ENCODE results near the gene MBD5.

MBD5 gene

GRCh38 chr2:148221926-148222325 is 201.0 kb downstream of the MBD5 start:
- DNase-seq (ENCODE audit: low spot score) = no peak

DNA sequence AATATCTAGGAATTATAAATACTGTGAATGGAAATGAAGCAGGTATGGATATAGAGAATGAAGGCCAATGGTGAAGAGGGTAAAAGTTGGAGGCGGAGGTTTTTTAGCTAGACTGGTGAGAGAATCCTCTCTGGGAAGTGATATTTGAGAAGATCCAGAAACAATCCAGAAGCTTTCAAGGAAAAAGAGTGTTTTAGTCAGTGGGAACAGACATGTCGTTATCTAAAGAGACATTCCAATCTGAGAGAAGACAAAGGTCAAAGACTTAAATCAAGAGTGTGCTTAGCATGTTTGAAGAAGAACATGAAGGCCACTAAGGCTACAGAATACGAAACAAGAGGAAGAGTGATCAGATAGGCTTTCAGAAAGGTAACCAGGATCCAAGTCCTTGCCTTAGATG is 211.0 kb downstream of the MBD5 start:
- no peak for DNase-seq (ENCODE audit: low spot score)

DNA sequence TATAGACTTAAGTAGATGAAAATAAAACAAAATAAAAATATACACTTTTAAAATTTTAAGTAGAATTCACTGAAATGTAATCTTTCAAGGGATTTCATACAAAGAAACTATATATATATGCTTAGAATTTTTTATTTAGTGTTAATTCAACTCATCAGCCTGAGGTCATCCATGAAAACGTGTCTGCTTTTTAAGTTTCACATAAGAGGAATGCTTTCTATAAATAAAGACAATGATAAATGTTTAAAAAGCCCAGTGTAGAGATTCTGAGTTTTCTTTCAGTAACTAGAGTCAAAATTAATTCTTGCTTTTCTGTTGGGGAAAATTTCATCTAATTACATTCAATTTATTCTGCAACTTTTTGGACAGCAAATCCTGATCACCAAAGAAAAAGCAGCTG is 213.3 kb downstream of the MBD5 start:
- no peak for DNase-seq (ENCODE audit: low spot score)

GRCh38 chr2:148237911-148238310 is 217.0 kb downstream of the MBD5 start:
- no peak for DNase-seq (ENCODE audit: low spot score)

DNA sequence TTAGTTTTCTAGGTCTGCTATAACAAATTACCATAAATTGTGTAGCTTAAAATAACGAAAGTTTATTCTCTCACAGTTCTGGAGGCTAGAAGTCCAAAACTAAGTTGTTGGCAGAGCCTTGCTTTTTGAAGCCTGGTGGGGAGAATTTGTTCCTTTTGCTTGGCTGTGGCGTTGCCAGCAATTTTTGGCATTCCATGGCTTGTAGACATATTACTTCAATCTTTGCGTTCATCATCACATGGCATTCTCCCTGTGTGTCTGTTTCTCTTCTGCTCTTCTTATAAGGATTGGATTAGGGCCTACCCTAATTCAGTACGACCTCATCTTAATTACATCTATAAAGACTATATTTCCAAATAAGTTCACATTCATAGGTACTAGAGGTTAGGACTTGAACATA is 217.7 kb downstream of the MBD5 start:
- DNase-seq (ENCODE audit: low spot score) = no peak

- no peak for DNase-seq (ENCODE audit: low spot score)
These were observed 219.9 kb downstream of the MBD5 start for GRCh38 chr2:148240838-148241237.

GRCh38 chr2:148244593-148245292 is 223.9 kb downstream of the MBD5 start:
- DNase-seq (ENCODE audit: low spot score) = no peak

GRCh38 chr2:148251993-148252392 is 231.1 kb downstream of the MBD5 start:
- DNase-seq (ENCODE audit: low spot score) = no peak

GRCh38 chr2:148252646-148253045 is 231.8 kb downstream of the MBD5 start:
- no peak for DNase-seq (ENCODE audit: low spot score)

- no peak for DNase-seq (ENCODE audit: low spot score)
These were observed 232.8 kb downstream of the MBD5 start for GRCh38 chr2:148253685-148254084.

DNA sequence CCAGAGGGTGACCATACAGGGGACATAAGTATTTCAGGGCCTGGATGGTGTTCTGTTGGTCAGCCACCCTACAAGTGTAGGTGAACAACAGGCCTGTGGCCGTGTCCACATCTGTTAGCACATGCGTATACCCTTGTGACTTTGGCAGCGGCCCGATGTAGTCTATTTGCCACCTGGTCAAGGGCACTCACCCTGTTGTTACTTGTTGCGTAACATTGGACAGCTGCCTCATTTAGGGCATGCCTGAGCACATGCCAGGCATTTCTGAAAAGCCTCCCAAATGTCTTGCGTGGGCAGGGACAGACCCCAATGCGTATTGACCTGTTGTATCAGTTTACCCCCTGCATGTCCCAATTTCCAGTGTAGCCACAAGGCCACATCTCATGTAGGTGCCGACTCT is 235.0 kb downstream of the MBD5 start:
- DNase-seq (ENCODE audit: low spot score) = no peak

GRCh38 chr2:148257276-148257675 is 236.4 kb downstream of the MBD5 start:
- DNase-seq (ENCODE audit: low spot score) = no peak

GRCh38 chr2:148258124-148258523 is 237.2 kb downstream of the MBD5 start:
- no peak for DNase-seq (ENCODE audit: low spot score)

- DNase-seq (ENCODE audit: low spot score) = no peak
These were observed 238.8 kb downstream of the MBD5 start for GRCh38 chr2:148259674-148260073.

- DNase-seq (ENCODE audit: low spot score) = no peak
These were observed 243.0 kb downstream of the MBD5 start for GRCh38 chr2:148263890-148264289.

GRCh38 chr2:148273158-148273691 is 252.3 kb downstream of the MBD5 start:
- no peak for DNase-seq (ENCODE audit: low spot score)

- no peak for DNase-seq (ENCODE audit: low spot score)
These were observed 258.3 kb downstream of the MBD5 start for GRCh38 chr2:148279216-148279615.

DNA sequence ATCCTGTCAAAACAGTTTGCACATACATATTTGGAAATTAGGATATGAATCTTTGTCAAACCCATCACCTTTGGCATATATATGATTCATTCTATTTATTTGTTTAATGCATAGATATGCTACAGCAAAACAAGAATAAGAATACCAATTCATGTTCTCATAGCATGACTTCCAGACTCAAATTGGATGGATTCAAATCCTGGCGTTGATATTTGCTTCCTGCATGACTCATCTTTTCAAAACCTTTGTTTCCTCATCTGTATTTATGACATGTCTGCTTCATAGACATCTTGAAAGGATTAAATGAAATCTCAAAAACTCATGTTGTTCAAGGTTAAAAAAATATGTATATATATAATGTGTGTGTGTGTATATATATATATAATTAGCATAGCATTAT is 261.3 kb downstream of the MBD5 start:
- no peak for DNase-seq (ENCODE audit: low spot score)

GRCh38 chr2:148292431-148292830 is 271.5 kb downstream of the MBD5 start:
- no peak for DNase-seq (ENCODE audit: low spot score)

GRCh38 chr2:148298196-148298595 is 277.3 kb downstream of the MBD5 start:
- DNase-seq (ENCODE audit: low spot score) = no peak

DNA sequence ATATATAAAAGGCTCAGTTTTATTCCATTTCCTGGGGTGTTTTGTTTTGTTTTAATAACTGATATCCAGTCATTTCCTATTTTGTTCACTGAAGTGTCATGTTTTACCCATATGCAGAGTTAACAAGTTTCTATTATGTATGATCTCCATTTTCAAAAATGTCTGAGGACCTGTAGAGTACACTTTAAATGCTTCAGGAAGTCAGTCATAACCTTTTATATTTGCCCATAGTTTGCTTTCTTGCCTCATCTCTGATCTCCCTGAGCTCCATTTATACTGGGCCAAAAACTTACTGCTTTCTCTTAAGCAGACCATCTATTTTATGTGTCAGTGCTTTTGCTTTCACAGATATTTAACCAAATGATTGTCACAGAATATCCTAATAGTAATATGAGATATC is 278.7 kb downstream of the MBD5 start:
- DNase-seq (ENCODE audit: low spot score) = no peak

GRCh38 chr2:148300544-148300943 is 279.7 kb downstream of the MBD5 start:
- DNase-seq (ENCODE audit: low spot score) = no peak

DNA sequence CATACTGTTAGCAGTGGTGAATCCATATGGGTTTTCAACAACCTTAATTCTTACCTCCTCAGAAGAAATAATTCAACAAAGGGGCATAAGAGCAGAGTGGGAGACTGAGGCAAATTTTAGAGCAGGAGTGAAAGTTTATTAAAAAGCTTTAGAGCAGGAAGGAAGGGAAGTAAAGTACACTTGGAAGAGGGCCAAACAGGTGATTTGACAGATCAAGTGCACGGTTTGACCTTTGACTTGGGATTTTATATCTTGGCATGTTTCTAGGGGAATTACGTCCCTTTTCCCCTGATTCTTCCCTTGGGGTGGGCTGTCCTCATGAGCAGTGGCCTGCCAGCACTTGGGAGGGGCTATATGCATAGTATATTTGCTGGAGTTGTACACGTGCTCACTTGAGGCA is 280.5 kb downstream of the MBD5 start:
- DNase-seq (ENCODE audit: low spot score) = no peak

- DNase-seq (ENCODE audit: low spot score) = no peak
These were observed 281.6 kb downstream of the MBD5 start for GRCh38 chr2:148302526-148302925.

Data from SW480 (cell line).